ENCODE data around the gene SNTB2. TPM values are rescaled to one million over a fixed set of nuclear protein-coding genes. Genes with fewer than 3 reads are reported as not detected.

SNTB2 gene
- total RNA-seq, 1 experiment from 2014 or later: 50.6 TPM

DNA sequence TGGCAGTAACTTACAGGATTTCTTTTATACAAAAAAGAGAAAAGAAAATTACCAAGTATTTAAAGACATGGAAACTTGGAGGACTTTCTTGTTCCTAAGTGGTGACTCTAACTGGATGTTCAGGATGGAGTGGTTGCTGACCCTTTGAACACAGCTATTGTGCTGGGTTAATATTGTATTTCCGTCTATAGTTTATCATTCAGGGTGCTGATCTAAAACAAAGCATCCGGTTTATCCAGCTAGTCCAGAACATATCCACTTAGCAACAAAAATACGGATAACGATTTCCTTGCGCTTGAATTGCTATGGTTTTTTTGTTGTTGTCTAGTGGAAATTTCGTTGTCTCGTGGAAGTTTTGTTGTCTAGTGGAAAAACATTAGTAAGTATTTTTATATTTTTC, 38.2 kb downstream of the SNTB2 start:
- Histone ChIP-seq H3K27me3 (replicated peaks; ENCODE audit: control insufficient read depth, insufficient read depth, low read length) (no peaks in the 10 kb centered on the region), H3K4me3 (ENCODE audit: low read depth, low read length) (no peak overlapping the region), H3K36me3 (ENCODE audit: control insufficient read depth, insufficient read depth, low read length) (no peaks in the 10 kb centered on the region; the same call in 1 of the 2 replicates), H3K9me3 (no peaks in the 10 kb centered on the region), H3K4me1 (peaks cover 16% of the 10 kb centered on the region)
- intact Hi-C loops (cut with micrococcal nuclease; ENCODE audit: unreplicated experiment): no loop called here
- no TSS peak for BruUV-seq (replicated peaks)
- no peak overlapping the region for H3K27ac Mint-ChIP-seq (ENCODE audit: unreplicated experiment)
- H3K27me3 Mint-ChIP-seq (ENCODE audit: insufficient read depth, unreplicated experiment): no peaks in the 10 kb centered on the region
- peaks cover 6% of the 10 kb centered on the region for H3K4me1 Mint-ChIP-seq (ENCODE audit: low read depth, unreplicated experiment)
- TF ChIP-seq, protein P1, sequence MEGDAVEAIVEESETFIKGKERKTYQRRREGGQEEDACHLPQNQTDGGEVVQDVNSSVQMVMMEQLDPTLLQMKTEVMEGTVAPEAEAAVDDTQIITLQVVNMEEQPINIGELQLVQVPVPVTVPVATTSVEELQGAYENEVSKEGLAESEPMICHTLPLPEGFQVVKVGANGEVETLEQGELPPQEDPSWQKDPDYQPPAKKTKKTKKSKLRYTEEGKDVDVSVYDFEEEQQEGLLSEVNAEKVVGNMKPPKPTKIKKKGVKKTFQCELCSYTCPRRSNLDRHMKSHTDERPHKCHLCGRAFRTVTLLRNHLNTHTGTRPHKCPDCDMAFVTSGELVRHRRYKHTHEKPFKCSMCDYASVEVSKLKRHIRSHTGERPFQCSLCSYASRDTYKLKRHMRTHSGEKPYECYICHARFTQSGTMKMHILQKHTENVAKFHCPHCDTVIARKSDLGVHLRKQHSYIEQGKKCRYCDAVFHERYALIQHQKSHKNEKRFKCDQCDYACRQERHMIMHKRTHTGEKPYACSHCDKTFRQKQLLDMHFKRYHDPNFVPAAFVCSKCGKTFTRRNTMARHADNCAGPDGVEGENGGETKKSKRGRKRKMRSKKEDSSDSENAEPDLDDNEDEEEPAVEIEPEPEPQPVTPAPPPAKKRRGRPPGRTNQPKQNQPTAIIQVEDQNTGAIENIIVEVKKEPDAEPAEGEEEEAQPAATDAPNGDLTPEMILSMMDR (IDR thresholded peaks at IDR 0.05; ENCODE audit: insufficient read depth in 1 of 2, low read depth in 1 of 2, low read length in 1 of 2, severe bottlenecking in 1 of 2, unreplicated experiment in 1 of 2): no peak
- H3K4me3 Mint-ChIP-seq (ENCODE audit: unreplicated experiment): no peak overlapping the region
- no peak for DNase-seq
- ChIA-PET POLR2A (interaction anchor here (0.6 kb wide), 1 partner anchor 77 kb away, joined by 3 read pairs; no protein-coding TSS in a partner anchor), CTCF (no interaction called here)
- no peaks in the 10 kb centered on the region for H3K9me3 Mint-ChIP-seq (ENCODE audit: unreplicated experiment)
- peaks cover 10% of the 10 kb centered on the region for H3K36me3 Mint-ChIP-seq (ENCODE audit: insufficient read depth, unreplicated experiment)

DNA sequence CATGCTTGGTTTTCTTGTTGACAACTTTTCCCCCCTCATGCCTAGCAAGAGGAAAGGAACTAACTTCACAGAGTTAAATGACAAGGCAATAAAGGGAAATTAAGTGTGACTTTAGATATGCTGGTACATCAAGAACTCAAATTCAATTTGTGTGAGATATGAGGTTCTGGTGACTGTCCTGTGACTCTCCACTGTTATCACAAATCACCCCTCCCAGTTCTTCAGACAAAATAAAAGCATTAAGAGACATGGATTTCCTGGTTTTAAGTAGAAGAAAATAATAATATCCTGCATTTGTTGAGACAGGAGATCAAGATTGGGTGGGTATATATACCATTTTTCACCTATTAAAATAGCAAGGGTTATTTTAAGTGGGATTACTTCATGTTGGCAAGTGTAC, 46.2 kb downstream of the SNTB2 start:
- no peak for DNase-seq
- Mint-ChIP-seq H3K27ac (ENCODE audit: unreplicated experiment) (no peak overlapping the region), H3K4me1 (ENCODE audit: low read depth, unreplicated experiment) (no peaks in the 10 kb centered on the region), H3K27me3 (ENCODE audit: insufficient read depth, unreplicated experiment) (no peaks in the 10 kb centered on the region), H3K36me3 (ENCODE audit: insufficient read depth, unreplicated experiment) (peaks cover 16% of the 10 kb centered on the region), H3K4me3 (ENCODE audit: unreplicated experiment) (no peak overlapping the region), H3K9me3 (ENCODE audit: unreplicated experiment) (no peaks in the 10 kb centered on the region)
- no TSS peak for BruUV-seq (replicated peaks)
- TF ChIP-seq, protein P1 (IDR thresholded peaks at IDR 0.05; ENCODE audit: insufficient read depth in 1 of 2, low read depth in 1 of 2, low read length in 1 of 2, severe bottlenecking in 1 of 2, unreplicated experiment in 1 of 2): no peak
- no peak overlapping the region for H3K4me3 ChIP-seq (ENCODE audit: low read depth, low read length)
- POLR2A ChIA-PET: no interaction called here
- CTCF ChIA-PET: no interaction called here
- no peaks in the 10 kb centered on the region; the same call in 1 of the 2 replicates for H3K4me1 ChIP-seq
- intact Hi-C loops (cut with micrococcal nuclease; ENCODE audit: unreplicated experiment): no loop called here
- no peaks in the 10 kb centered on the region for H3K27me3 ChIP-seq (replicated peaks; ENCODE audit: control insufficient read depth, insufficient read depth, low read length)
- no peaks in the 10 kb centered on the region for H3K9me3 ChIP-seq
- H3K36me3 ChIP-seq (ENCODE audit: control insufficient read depth, insufficient read depth, low read length): no peaks in the 10 kb centered on the region

DNA sequence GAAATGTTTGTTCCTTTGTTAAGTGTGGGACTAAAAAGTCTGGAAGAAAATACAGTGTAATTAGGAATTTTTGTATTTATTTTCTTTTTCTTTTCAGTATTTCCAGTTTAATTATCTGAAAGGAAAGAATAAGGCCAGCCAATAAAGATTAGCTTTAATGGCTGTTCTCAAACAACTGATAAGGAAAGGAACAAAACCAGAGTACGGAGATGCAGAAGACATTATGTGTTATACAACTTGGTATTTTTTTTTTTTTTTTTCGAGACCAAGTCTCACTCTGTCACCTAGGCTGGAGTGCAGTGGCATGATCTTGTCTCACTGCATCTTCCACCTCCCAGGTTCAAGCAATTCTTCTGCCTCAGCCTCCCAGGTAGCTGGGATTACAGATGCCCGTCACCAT, 47.5 kb downstream of the SNTB2 start:
- Histone ChIP-seq H3K36me3 (ENCODE audit: control insufficient read depth, insufficient read depth, low read length) (no peaks in the 10 kb centered on the region), H3K9me3 (no peaks in the 10 kb centered on the region), H3K4me3 (ENCODE audit: low read depth, low read length) (no peak overlapping the region), H3K4me1 (no peaks in the 10 kb centered on the region; the same call in 1 of the 2 replicates), H3K27me3 (replicated peaks; ENCODE audit: control insufficient read depth, insufficient read depth, low read length) (no peaks in the 10 kb centered on the region)
- TF ChIP-seq, protein P1 (IDR thresholded peaks at IDR 0.05; ENCODE audit: insufficient read depth in 1 of 2, low read depth in 1 of 2, low read length in 1 of 2, severe bottlenecking in 1 of 2, unreplicated experiment in 1 of 2): no peak
- H3K9me3 Mint-ChIP-seq (ENCODE audit: unreplicated experiment): no peaks in the 10 kb centered on the region
- no peaks in the 10 kb centered on the region for H3K4me1 Mint-ChIP-seq (ENCODE audit: low read depth, unreplicated experiment)
- CTCF ChIA-PET: no interaction called here
- no peak for DNase-seq
- no peak overlapping the region for H3K27ac Mint-ChIP-seq (ENCODE audit: unreplicated experiment)
- POLR2A ChIA-PET: interaction anchor here (0.7 kb wide), 1 partner anchor 271 kb away, joined by 3 read pairs; no protein-coding TSS in a partner anchor
- peaks cover 16% of the 10 kb centered on the region for H3K36me3 Mint-ChIP-seq (ENCODE audit: insufficient read depth, unreplicated experiment)
- no TSS peak for BruUV-seq (replicated peaks)
- no peak overlapping the region for H3K4me3 Mint-ChIP-seq (ENCODE audit: unreplicated experiment)
- intact Hi-C loops (cut with micrococcal nuclease; ENCODE audit: unreplicated experiment): no loop called here
- H3K27me3 Mint-ChIP-seq (ENCODE audit: insufficient read depth, unreplicated experiment): no peaks in the 10 kb centered on the region
